ENCODE results near the gene JAK1. TPM values are rescaled to one million over a fixed set of nuclear protein-coding genes. Genes with fewer than 3 reads are reported as not detected.

Gene JAK1
- total RNA-seq, 4 donors from 2014 or later = 52.9 to 169 (median 126) TPM

DNA sequence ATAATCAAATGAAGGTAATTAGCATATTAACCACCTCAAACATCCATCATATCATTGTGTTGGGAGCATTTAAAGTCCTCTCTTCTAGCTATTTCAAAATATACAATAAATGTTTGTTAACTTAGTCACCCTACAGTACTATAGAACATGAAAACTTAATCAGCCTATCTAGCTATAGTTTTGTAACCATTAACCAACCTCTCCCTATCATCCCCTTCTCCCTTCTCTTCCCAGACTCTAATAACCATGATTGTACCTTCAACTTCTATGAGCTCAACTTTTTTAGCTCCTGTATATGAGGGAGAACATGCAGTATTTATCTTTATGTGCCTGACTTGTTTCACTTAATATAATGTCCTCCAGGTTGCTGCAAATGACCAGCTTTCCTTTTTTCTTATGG, 167.5 kb downstream of the JAK1 start:
- TF ChIP-seq POLR2AphosphoS5 (IDR thresholded peaks at IDR 0.05) = no peak
- TF ChIP-seq POLR2A (IDR thresholded peaks at IDR 0.05) = no peak
- TF ChIP-seq, protein P1, sequence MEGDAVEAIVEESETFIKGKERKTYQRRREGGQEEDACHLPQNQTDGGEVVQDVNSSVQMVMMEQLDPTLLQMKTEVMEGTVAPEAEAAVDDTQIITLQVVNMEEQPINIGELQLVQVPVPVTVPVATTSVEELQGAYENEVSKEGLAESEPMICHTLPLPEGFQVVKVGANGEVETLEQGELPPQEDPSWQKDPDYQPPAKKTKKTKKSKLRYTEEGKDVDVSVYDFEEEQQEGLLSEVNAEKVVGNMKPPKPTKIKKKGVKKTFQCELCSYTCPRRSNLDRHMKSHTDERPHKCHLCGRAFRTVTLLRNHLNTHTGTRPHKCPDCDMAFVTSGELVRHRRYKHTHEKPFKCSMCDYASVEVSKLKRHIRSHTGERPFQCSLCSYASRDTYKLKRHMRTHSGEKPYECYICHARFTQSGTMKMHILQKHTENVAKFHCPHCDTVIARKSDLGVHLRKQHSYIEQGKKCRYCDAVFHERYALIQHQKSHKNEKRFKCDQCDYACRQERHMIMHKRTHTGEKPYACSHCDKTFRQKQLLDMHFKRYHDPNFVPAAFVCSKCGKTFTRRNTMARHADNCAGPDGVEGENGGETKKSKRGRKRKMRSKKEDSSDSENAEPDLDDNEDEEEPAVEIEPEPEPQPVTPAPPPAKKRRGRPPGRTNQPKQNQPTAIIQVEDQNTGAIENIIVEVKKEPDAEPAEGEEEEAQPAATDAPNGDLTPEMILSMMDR (IDR thresholded peaks at IDR 0.05) = no peak
- TF ChIP-seq EP300 (IDR thresholded peaks at IDR 0.05; ENCODE audit: low read depth) = no peak
- Histone ChIP-seq H3K27ac (no peak overlapping the region), H3K4me3 (no peak overlapping the region), H3K9me3 (no peaks in the 10 kb centered on the region), H3K4me1 (no peaks in the 10 kb centered on the region), H3K27me3 (no peaks in the 10 kb centered on the region), H3K36me3 (no peaks in the 10 kb centered on the region)
- intact Hi-C loops (cut with DNase I; ENCODE audit: low total_unique reads) = no loop called here
- in situ Hi-C loops (cut with MboI; ENCODE audit: low pct_ligation_motif_present in 1 of 4, low pct_unique_long_range_greater_than_20kb in 1 of 4, low sequenced_read_pairs in 3 of 4) = no loop called here
- DNase-seq = no peak

GRCh38 chr1:64790832-64791487, 175.4 kb downstream of the JAK1 start:
- intact Hi-C loops (cut with DNase I; ENCODE audit: low total_unique reads) = no loop called here
- in situ Hi-C loops (cut with MboI; ENCODE audit: low pct_ligation_motif_present in 1 of 4, low pct_unique_long_range_greater_than_20kb in 1 of 4, low sequenced_read_pairs in 3 of 4) = no loop called here
- no peak overlapping the region for H3K4me3 ChIP-seq
- H3K4me1 ChIP-seq = no peaks in the 10 kb centered on the region
- H3K36me3 ChIP-seq = peaks cover 0 to 23% (median 9%) of the 10 kb centered on the region in 4 donors
- H3K27me3 ChIP-seq = no peaks in the 10 kb centered on the region
- 94% methylated on average over 2 of the region's 2 CpGs; no CpG with 5 or more reads in 1 of the 2 donors for WGBS, 2 donors (ENCODE audit: low coverage in 1 of 2)
- TF ChIP-seq POLR2A (IDR thresholded peaks at IDR 0.05) = no peak
- TF ChIP-seq, protein P1 (IDR thresholded peaks at IDR 0.05) = no peak
- no peak for TF ChIP-seq EP300 (IDR thresholded peaks at IDR 0.05; ENCODE audit: low read depth)
- no peak for TF ChIP-seq POLR2AphosphoS5 (IDR thresholded peaks at IDR 0.05)
- H3K9me3 ChIP-seq = peaks cover 7 to 12% of the 10 kb centered on the region in 2 donors
- H3K27ac ChIP-seq = no peak overlapping the region
- no peak for DNase-seq

Small RNAs within 50 kb of the gene (small RNA-seq; reads per million reads assigned to genes)
- 0 reads per million in 4 donors for gene AL606517.2

Other genes starting within 250 kb of the JAK1 start
- 10 to 100 TPM; 46.8 to 94.5 (median 71.0) TPM for gene RAVER2, start 221.5 kb downstream of the JAK1 start, total RNA-seq
- gene AK4, start 181.7 kb upstream of the JAK1 start, total RNA-seq = 10 to 100 TPM; 12.0 to 42.8 (median 36.1) TPM